AG09319 (cell line): ENCODE results near the gene NLK.

ENCODE experiments used
- DNase-seq: peaks from one replicate; pipeline ENCODE4 v3.0.0-alpha.2; 2010; ENCODE audit warnings: low read depth; ENCODE audit errors: extremely low read depth
- TF ChIP-seq, protein P1 (sequence below): IDR thresholded peaks from 2 replicates; pipeline ENCODE4 v1.5.1; 2011; ENCODE audit warnings: low read depth, mild to moderate bottlenecking, inconsistent platforms, low read length, moderate library complexity

NLK gene

GRCh38 chr17:28225271-28225670 is 182.8 kb downstream of the NLK start:
- TF ChIP-seq, protein P1, sequence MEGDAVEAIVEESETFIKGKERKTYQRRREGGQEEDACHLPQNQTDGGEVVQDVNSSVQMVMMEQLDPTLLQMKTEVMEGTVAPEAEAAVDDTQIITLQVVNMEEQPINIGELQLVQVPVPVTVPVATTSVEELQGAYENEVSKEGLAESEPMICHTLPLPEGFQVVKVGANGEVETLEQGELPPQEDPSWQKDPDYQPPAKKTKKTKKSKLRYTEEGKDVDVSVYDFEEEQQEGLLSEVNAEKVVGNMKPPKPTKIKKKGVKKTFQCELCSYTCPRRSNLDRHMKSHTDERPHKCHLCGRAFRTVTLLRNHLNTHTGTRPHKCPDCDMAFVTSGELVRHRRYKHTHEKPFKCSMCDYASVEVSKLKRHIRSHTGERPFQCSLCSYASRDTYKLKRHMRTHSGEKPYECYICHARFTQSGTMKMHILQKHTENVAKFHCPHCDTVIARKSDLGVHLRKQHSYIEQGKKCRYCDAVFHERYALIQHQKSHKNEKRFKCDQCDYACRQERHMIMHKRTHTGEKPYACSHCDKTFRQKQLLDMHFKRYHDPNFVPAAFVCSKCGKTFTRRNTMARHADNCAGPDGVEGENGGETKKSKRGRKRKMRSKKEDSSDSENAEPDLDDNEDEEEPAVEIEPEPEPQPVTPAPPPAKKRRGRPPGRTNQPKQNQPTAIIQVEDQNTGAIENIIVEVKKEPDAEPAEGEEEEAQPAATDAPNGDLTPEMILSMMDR = no peak

GRCh38 chr17:28225867-28226266 is 183.4 kb downstream of the NLK start:
- DNase-seq = no peak
- TF ChIP-seq, protein P1 = no peak

More at GRCh38 chr17:28225271-28225670, 182.8 kb downstream of the NLK start:
- DNase-seq = no peak

- DNase-seq = no peak
- TF ChIP-seq, protein P1 = no peak
These were observed 184.3 kb downstream of the NLK start for GRCh38 chr17:28226563-28227315.

- TF ChIP-seq, protein P1 = no peak
- DNase-seq = no peak
These were observed 185.0 kb downstream of the NLK start for GRCh38 chr17:28227316-28228108.

- DNase-seq = no peak
- TF ChIP-seq, protein P1 = no peak; the same call in 1 of the 2 replicates
These were observed 185.8 kb downstream of the NLK start for GRCh38 chr17:28228109-28228840.

DNA sequence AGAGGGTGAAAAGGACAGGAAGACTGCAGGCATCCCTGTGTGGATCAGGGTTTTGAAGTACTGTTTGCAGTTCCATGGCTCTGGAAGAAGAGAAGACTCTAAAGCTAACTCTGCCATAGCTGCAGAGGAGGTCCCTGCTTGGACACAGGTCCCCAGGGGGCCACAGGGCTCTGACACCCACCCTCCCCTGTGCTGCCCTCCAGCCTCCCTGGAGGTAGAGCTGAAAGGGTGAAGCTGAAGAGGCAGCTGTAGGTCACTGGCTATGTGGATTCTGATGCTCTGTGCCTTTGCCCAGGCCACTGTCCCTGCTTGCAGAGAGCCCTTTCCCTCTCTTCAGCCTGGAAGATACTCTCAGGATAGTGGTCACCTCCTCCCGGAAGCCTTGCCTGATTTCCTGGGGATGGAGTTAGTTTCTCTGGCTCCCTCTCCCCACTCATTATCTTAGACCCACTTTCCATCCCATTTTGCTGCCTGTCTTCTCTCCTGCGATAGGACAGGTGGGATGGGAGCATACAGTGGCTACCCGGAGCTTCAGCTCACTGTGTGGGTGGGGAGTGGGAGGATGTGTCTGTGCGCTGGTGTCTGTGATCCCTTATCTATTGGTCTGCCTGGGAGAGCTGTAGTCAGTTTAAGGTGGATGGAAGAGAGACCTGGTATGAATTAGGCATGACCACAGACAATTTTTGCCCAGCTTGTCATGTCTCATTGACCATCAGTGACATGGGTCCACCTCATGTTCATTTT is 186.7 kb downstream of the NLK start:
- TF ChIP-seq, protein P1 = no peak
- no peak for DNase-seq
